Activated T-helper 1 cell treated with Interleukin-2 at 50 U/mL for 16 hours (primary cell): ENCODE data around the gene ZNF2.

Experiments
- DNase-seq: peaks from one replicate; pipeline ENCODE4 v3.0.0-alpha.2; 2020; ENCODE audit warnings: low read depth

Gene ZNF2

DNA sequence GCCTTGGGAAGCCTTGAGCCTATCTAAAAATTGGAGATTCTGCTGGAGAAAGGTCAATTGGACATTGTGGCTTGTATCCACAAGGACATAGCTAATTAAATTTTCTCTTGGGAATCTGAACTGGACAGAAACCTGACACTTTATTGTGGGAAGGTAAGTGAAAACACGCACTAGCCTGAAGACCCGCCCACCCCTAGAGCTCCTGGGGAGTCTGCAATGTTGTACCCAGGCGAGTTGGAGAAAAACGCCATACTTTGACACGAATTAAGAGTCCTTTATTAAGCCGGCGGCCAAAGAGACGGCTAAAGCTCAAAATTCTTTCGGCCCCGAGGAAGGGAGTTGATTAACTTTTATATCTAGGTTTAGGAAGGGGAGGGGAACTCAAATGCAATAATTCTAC, 40.5 kb downstream of the ZNF2 start:
- no peak for DNase-seq

DNA sequence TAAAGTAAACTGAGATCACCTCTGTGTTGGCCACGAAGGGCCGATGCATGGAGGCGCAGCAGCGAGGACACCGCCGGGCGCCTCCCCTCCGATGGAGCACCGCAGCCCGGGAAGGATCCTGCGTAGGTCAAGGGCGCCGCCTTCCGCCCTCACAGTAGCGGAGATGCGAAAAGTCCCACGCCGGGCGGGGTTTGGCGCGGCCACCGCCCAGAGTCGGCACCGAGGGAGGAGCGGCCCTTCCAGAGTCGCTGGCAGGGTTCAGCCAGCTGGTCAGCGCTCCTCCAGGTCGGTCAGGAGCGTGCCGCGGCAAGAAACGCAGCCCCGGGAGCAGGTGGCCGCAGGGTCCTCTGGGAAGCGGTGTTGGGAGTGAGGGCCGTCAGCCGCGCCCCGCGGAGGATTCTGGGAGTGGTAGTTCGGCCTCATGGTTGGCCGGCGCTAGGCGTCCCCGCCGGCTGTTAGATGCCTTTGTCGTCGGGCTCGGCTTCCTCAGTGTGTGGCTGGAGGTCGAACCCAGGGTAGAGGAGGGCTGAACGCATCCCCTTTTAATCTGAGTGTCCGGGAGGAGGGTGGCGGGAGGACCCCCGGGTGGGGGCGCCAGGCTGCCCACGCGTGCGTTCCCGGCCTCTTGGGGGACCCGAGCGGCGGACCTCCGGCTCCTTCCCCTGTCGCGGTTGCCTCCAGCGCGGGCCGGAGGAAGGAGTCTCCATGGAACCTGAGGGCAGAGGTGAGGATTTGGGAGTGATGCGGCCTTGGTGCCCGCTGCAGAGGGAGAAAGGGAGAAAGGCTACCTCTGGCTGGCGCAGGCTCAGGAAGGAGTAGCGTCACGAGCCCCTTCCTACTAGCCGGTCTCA, 41.7 kb downstream of the ZNF2 start, which contains the start of gene ZNF892:
Gene ZNF892, plus strand, starts transcription at position 411 of the 851 bp plus-strand sequence. Its CDS starts 295 bp downstream, at position 706.
- DNase-seq, result peak; percentile 63

DNA sequence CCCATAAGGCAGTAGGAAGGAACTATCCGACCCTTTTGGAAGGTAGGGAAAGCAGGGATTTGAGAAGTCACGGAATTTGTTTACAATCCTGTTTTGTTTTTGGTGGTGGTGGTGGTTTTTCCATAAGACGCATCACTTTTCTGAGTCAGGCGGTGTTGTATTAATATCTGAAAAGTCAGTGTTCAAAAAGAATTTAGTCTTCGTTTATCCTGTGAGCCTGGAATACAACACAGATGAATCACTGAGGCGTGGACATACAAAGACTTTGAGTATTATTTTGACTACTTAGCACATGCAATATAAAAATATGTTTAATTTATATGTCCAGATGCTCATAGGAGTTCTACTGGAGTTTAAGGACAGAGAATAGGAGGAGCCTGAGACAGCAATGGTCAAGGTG, 42.5 kb downstream of the ZNF2 start:
- no peak for DNase-seq

DNA sequence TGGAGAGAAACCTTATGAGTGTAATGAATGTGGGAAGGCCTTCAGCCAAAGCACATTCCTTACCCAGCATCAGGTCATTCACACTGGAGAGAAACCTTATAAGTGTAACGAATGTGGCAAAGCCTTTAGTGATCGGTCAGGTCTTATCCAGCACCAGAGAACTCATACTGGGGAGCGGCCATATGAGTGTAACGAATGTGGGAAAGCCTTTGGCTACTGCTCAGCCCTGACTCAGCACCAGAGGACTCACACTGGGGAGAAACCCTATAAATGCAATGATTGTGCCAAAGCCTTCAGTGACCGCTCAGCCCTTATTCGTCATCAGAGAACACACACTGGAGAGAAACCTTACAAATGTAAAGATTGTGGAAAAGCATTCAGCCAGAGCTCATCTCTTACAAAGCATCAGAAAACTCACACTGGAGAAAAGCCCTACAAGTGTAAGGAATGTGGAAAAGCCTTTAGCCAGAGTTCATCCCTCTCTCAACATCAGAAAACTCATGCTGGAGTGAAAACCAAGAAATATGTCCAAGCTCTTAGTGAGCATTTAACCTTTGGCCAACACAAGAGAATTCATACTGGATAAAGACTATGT, 49.5 kb downstream of the ZNF2 start:
- no peak for DNase-seq

DNA sequence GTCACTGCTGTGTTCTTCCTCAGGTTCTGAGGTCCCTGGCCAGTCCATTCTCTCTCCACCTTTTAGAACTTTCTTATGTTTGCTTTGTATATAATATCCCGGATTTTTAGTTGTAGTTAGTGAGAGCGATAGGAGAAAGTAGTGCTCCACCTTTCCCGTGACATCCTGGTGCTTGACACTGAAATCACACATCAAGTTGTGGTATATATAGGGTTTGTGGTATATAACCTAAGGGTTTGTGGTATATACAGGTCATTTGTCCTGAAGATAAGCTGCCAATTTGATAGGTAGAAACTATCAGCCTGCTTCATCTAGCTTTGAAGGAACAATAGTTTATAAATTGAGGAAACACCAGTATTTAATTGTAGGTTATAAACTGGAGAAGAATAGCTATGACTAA, 54.8 kb downstream of the ZNF2 start:
- no peak for DNase-seq

DNA sequence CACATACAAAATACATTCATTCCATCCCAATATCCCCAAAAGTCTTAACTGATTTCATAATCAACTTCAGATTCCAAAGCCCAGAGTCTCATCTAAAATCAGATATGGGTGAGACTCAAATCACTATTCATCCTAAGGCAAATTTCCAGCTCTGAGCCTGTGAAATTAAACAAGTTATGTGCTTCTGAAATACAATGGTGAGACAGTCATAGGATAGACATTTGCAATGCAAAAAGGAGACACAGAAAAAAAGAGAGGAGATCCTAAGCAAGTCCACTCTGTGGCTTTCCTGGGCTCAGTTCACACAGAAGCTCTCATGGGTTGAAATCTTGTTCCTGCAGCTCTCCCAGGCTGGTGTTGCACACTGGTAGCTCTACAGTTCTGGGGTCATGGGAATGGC, 60.0 kb downstream of the ZNF2 start:
- DNase-seq, result no peak

DNA sequence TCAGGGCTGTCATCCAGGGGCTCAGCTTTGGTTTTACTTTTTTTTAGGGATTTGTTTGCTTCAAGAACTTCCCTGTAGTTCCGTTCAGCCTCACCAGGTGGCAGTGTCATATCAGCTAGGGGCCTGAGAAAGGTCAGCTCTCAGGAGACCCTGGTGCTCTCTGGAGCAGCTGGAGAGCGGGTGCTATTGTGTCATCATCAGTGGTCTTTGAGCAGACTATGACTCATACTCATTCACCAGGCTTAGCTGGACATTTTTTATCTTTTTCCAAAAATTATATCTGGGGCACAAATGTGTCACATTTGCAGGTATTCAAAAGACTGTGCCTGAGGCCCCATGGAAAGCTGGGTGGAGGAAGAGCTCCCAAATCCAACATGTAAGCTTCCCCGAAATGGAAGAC, 66.1 kb downstream of the ZNF2 start:
- no peak for DNase-seq

DNA sequence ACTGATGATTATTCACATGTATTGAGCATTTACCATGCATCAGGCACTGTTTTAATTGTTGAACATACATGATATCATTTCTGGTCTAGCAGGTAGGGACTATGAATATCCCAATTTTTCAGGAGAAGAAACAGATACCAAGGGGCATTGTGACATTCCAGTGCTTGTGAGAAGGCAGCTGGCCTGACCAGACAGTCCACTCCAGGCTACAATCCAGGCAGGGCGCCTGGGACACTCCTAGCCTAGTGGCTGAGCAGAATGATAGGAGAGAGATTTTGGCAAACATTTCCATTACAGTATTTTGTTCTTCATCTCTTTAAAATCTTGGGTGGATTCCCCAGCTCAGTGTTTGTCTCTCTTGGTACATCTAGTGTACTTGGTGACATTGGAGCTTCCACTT, 66.6 kb downstream of the ZNF2 start:
- no peak for DNase-seq
